ENCODE measurements around the gene CDK17. TPM values are rescaled to one million over a fixed set of nuclear protein-coding genes. Genes with fewer than 3 reads are reported as not detected.

The CDK17 gene
- total RNA-seq, 2 experiments from 2014 or later, result 30.1 to 31.7 TPM

DNA sequence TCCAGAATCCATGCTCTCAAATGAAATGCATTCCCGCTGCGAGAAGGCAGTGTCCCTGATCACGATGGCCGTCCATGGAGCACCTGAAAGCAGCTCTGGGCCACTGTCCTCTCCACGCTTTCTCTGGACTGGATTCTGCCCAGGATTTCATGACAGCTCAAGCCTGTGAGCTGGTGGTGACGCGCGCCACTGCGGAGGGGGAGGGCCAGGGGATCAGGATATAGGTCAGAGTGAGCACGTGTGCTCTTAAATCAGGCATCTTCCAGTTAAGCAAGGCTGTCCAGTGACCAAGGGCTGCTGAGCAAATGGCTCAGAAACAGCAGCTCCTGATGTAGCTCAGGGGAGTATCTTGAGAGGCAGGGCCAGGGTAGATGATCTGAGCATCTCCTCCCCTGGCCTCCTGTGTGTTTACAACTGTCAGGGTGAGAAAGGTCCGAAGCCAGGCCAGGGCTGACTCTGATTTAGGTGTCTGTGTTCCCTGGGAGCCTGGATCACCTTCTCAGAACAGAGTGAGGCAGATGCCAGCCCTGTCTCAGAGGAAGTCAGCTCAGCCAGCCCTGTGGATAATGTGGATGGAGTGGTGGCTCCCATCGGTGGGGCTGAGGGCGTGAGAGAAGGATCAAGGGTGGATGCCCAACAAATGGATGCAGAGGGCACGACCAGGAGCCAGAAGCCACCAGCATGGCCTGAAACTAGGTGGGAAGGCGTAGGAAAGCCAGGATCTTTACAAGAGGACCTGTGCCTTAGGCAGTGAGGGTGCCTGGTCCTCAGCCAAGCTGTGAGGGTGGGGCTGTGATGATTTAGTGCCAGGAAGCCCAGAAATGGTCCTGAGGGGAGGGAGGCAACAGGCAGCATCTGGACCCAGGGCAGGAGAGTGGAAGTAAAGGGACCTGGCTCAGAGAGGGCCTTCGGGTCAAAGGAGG, 150.8 kb downstream of the CDK17 start:
- H3K27me3 Mint-ChIP-seq, result no peaks in the 10 kb centered on the region
- peak overlapping the region; percentile 9 for H3K27ac Mint-ChIP-seq
- DNase-seq, result no peak
- peaks cover 49% of the 10 kb centered on the region for H3K36me3 Mint-ChIP-seq
- peaks cover 19% of the 10 kb centered on the region for H3K4me1 Mint-ChIP-seq
- no peaks in the 10 kb centered on the region for H3K9me3 Mint-ChIP-seq
- no peak overlapping the region for H3K4me3 Mint-ChIP-seq

GRCh38 chr12:96248136-96248931, 151.9 kb downstream of the CDK17 start:
- no peak overlapping the region for H3K27ac Mint-ChIP-seq
- H3K9me3 Mint-ChIP-seq, result no peaks in the 10 kb centered on the region
- no peak overlapping the region for H3K4me3 Mint-ChIP-seq
- H3K4me1 Mint-ChIP-seq, result peaks cover 19% of the 10 kb centered on the region
- peaks cover 49% of the 10 kb centered on the region for H3K36me3 Mint-ChIP-seq
- no peak for DNase-seq
- no peaks in the 10 kb centered on the region for H3K27me3 Mint-ChIP-seq

- peak overlapping the region; percentile 59 for H3K27ac Mint-ChIP-seq
- DNase-seq, result no peak
- no peak overlapping the region for H3K4me3 Mint-ChIP-seq
- H3K36me3 Mint-ChIP-seq, result peaks cover 50% of the 10 kb centered on the region
- no peaks in the 10 kb centered on the region for H3K27me3 Mint-ChIP-seq
- no peaks in the 10 kb centered on the region for H3K9me3 Mint-ChIP-seq
- peaks cover 26% of the 10 kb centered on the region for H3K4me1 Mint-ChIP-seq
Measured at GRCh38 chr12:96247563-96247962, 152.7 kb downstream of the CDK17 start.

DNA sequence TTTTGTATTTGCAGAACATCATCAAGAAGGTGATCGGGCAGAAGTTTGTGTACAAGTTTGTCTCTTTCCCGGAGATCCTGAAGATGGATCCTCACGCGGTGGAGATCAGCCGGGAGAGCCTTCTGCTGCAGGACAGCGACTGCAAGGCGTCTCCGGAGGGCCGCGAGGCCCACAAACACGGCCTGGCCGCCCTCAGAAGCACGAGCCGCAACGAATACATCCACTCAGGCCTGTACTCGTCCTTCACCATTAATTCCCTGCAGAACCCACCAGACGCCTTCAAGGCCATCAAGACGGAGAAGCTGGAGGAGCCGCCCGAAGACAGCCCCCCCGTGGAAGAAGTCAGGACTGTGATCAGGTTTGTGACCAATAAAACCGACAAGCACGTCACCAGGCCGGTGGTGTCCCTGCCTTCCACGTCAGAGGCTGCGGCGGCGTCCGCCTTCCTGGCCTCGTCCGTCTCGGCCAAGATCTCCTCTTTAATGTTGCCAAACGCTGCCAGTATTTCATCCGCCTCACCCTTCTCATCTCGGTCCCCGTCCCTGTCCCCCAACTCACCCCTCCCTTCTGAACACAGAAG, 153.2 kb downstream of the CDK17 start:
- H3K27me3 Mint-ChIP-seq, result no peaks in the 10 kb centered on the region
- no peaks in the 10 kb centered on the region for H3K9me3 Mint-ChIP-seq
- H3K4me1 Mint-ChIP-seq, result peaks cover 27% of the 10 kb centered on the region
- DNase-seq, result no peak
- no peak overlapping the region for H3K27ac Mint-ChIP-seq
- no peak overlapping the region for H3K4me3 Mint-ChIP-seq
- H3K36me3 Mint-ChIP-seq, result peaks cover 45% of the 10 kb centered on the region

DNA sequence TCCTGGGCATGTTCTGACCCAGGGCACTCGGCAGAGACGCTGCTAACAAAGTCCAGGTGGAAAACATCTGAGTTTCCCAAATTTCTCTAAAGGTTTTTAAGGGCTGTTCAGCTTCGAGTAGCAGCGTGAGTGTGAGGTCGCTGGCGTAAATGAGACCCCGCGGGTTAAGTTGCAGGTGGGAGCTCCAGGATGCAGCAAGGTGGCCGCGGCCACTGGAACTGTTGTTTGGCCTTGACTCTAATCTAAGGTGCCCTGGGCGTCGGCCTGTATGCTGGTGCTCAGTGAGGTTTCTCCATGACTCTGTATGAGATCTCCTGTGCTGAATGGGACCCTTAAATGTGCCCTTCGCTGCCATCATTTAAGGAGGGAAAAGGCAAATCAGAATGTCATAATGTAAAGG, 155.4 kb downstream of the CDK17 start:
- Mint-ChIP-seq H3K27me3 (no peaks in the 10 kb centered on the region), H3K36me3 (peaks cover 27% of the 10 kb centered on the region), H3K27ac (no peak overlapping the region), H3K4me1 (peaks cover 26% of the 10 kb centered on the region), H3K9me3 (no peaks in the 10 kb centered on the region), H3K4me3 (no peak overlapping the region)
- no peak for DNase-seq

DNA sequence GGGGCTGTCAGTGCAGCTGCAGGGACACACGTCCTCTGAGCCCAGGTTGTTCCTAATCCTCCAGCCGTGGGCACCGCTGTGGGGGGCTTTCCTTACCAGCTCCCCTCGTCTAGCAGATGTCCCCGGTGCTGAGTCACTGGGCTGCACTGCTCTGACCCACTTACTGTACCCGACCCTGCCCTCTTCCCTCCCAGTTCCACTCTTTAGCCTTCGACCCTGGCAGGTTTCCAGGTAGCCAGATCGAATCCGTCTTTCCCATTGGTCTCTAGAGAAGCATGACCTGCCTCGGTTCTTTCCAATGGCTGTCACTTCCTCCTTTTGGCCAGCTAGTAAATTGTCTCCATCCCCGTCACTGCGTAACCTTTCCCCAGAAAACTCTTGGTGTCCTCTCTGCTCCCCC, 157.6 kb downstream of the CDK17 start:
- no peak overlapping the region for H3K4me3 Mint-ChIP-seq
- no peaks in the 10 kb centered on the region for H3K9me3 Mint-ChIP-seq
- H3K4me1 Mint-ChIP-seq, result peaks cover 28% of the 10 kb centered on the region

DNA sequence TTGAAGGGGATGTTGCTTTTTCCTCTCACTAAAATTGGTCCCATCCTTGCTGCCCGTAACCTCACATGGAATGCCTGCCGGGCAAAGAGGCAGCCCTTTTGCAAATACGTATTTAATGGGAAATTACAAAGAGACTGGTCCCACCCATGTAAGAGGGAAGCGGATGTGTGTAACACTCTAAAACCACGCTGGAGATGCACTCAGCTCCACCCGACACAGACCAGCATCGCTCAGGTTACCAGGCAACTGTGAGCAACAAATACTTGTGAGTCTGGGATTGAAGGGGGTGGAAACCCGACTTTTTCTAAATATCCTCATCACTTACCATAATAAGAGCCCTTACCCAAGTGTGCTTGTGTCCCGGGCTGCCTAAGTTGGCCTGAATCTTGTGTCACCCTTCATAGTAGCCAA, 158.4 kb downstream of the CDK17 start:
- Mint-ChIP-seq H3K4me3 (no peak overlapping the region), H3K4me1 (peaks cover 31% of the 10 kb centered on the region), H3K27me3 (no peaks in the 10 kb centered on the region), H3K36me3 (peaks cover 16% of the 10 kb centered on the region), H3K27ac (no peak overlapping the region), H3K9me3 (no peaks in the 10 kb centered on the region)
- DNase-seq, result peak; percentile 31

More for the DNA sequence above, 157.6 kb downstream of the CDK17 start:
- no peak for DNase-seq
- Mint-ChIP-seq H3K36me3 (peaks cover 19% of the 10 kb centered on the region), H3K27ac (no peak overlapping the region), H3K27me3 (no peaks in the 10 kb centered on the region)

GRCh38 chr12:96241431-96241830, 158.8 kb downstream of the CDK17 start:
- Mint-ChIP-seq H3K27me3 (no peaks in the 10 kb centered on the region), H3K4me3 (no peak overlapping the region), H3K27ac (peak overlapping the region; percentile 15), H3K4me1 (peaks cover 35% of the 10 kb centered on the region), H3K36me3 (peaks cover 16% of the 10 kb centered on the region), H3K9me3 (no peaks in the 10 kb centered on the region)
- no peak for DNase-seq

DNA sequence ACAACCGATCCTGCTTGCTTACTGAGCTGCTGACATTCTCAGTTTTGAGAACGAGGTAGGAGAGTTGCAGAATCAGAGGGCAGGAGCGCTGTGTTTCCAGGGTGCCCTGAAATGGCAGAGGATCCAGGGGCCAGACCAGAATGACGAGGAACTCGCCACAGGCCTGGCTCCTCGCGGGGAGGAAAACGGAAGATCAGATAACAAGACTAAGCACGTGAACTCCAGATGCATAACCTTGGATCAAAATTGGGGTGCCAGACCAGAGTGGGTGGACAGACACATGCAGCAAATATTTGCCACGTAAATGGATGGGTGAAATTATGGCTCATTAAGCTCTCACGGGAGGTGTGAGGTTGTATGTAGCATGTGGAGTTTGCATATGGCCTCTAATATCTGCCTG, 159.6 kb downstream of the CDK17 start:
- H3K4me1 Mint-ChIP-seq, result peaks cover 41% of the 10 kb centered on the region
- H3K4me3 Mint-ChIP-seq, result no peak overlapping the region
- DNase-seq, result no peak
- H3K9me3 Mint-ChIP-seq, result no peaks in the 10 kb centered on the region
- no peak overlapping the region for H3K27ac Mint-ChIP-seq
- peaks cover 23% of the 10 kb centered on the region for H3K36me3 Mint-ChIP-seq
- no peaks in the 10 kb centered on the region for H3K27me3 Mint-ChIP-seq

DNA sequence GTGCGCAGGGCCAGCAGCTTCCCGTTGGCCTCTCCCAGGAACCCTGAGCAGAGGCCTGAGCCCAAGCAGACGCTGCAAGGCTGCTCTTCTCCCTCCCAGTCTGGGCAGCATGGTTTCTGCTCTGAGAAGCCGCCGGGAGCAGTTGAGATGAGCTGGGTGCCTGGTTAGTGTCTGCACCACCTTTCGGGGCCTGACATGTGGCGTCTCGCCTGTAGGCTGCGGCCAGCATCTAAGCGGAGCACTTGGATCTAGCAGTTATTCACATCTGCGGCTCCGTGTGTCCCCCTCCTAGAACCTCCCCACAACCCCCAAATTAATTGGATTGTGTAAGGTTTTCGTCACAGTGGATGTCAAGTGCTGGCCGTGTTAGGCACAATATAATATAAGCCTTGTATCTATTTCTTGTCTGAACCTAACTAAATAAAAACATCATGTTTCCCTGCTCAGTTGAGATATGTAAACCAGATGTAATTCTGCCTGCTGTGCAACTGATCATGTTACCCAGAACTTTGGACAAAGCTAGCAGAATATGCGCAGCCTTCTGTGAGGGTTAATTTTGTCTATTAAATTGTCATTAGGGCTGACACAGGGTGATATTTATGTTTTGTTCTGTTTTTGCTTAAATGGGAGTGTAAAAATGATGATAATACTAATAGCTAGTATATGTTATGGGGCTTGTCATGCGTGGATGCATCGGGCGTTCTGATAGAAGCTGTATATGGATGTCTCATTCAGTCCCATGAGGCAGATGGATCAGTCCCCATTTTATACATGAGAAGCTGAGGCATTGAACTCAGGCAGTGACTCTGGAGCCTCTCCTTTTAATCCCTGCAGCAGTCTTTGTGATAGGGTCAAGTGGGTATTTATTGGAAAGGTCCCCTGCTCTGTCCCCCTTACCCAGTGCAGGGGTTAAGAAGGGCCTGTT, 160.3 kb downstream of the CDK17 start:
- H3K27ac Mint-ChIP-seq, result no peak overlapping the region
- H3K4me3 Mint-ChIP-seq, result no peak overlapping the region
- no peak for DNase-seq

DNA sequence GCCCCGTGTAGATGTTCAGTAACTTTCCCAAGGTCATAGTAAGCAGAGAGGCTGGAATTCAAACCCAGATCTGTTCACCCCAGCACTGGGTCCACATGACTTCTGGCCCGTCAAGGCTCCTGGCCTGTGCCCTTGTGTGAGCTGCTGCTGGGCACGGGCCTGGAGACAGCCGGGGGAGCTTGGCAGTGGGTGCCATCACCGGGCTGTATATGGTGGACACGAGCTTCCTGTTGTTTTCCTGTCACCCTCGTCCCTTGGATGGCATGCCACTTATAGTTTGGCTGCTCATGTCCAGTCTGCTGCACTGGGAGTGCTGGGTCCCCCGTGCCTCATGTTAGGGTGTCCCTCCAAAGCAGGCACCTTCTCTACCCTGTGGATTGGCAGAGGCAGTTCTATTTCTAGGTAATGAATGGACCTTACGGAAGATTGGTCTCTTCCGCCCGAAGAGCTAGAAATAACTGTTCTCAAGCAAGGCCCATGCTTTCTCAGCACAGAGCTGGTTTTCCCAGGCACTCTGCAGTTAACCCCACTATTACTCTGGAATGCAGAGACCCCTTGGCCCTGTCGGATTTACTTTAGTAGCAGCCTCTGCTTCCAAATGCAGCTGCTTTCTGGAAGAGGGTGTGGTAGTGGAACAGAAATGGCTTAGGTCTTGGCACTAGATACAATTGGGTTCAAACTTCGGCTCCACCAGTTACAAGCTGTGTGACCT, 161.7 kb downstream of the CDK17 start:
- peaks cover 50% of the 10 kb centered on the region for H3K4me1 Mint-ChIP-seq
- peaks cover 28% of the 10 kb centered on the region for H3K36me3 Mint-ChIP-seq
- no peak overlapping the region for H3K27ac Mint-ChIP-seq
- no peaks in the 10 kb centered on the region for H3K27me3 Mint-ChIP-seq
- H3K4me3 Mint-ChIP-seq, result no peak overlapping the region
- no peak for DNase-seq
- no peaks in the 10 kb centered on the region for H3K9me3 Mint-ChIP-seq

More for the DNA sequence above, 160.3 kb downstream of the CDK17 start:
- peaks cover 27% of the 10 kb centered on the region for H3K36me3 Mint-ChIP-seq
- H3K27me3 Mint-ChIP-seq, result no peaks in the 10 kb centered on the region
- peaks cover 48% of the 10 kb centered on the region for H3K4me1 Mint-ChIP-seq
- H3K9me3 Mint-ChIP-seq, result no peaks in the 10 kb centered on the region

GRCh38 chr12:96237465-96238077, 162.7 kb downstream of the CDK17 start:
- Mint-ChIP-seq H3K9me3 (no peaks in the 10 kb centered on the region), H3K4me3 (peak overlapping the region; percentile 26), H3K27ac (peak overlapping the region; percentile 50), H3K36me3 (peaks cover 24% of the 10 kb centered on the region), H3K27me3 (no peaks in the 10 kb centered on the region), H3K4me1 (peaks cover 43% of the 10 kb centered on the region)
- DNase-seq, result peak; percentile 55

DNA sequence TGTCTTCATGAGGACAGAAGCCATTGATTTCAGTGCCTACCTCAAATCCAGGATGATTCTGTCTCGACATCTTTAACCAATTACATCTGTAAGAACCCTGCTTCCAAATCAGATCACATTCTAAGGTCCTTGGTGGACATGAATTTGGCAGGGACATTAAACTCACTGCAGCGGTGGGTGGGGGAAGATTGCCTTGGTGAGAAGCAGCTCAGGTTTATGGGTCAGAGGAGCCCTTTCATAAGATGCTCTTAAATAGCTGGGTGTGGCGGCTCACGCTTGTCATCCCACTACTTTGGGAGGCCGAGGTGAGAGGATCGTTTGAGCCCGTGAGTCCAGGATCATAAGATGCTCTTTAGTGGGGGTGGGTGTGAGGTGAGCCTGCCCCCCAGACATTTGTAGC, 163.2 kb downstream of the CDK17 start:
- Mint-ChIP-seq H3K4me3 (no peak overlapping the region), H3K9me3 (no peaks in the 10 kb centered on the region), H3K27me3 (no peaks in the 10 kb centered on the region), H3K27ac (no peak overlapping the region), H3K36me3 (peaks cover 23% of the 10 kb centered on the region), H3K4me1 (peaks cover 43% of the 10 kb centered on the region)
- DNase-seq, result no peak

All from activated naive CD8-positive, alpha-beta T cell treated with anti-CD3 and anti-CD28 coated beads for 36 hours (primary cell).